ENCODE data around the gene PFKFB2.

Gene PFKFB2

DNA sequence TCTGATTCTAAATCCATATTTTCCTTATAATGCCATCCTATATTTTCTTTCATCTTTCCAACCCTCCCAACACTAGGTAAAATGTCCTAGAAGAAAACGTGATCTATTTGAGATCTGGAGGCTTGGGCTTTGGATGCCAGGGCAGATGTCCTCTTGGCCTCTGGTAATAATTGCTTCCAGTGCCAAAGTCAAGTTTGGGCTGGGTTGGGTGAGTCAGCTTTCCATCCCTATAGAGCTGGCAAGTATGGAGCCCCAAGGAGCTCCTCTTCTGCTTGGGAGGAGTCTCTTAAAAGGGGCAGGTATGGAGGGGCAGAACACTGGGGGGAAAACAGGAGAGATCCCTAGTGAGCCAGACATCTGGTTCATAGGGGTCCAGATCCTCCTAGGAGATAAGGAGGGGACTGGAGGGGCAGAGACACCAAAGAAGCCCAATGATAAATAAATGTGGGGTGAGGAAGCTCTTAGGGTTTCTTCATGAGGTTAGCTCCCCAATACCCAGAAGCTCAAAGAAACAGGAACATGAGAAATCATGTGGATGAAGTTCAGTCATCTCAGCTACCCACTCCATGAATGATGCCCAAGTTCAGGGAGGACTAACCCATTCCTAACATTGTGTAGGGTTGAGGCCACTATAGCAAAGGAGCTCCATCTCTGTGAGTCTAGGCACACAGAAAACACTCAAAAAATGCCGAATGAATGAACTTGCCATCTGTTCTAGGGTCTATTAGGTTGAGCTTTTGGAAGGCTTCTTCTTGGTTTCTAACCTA is 24.0 kb upstream of the PFKFB2 start:
- H3K4me1 Mint-ChIP-seq = peaks cover 46% of the 10 kb centered on the region
- H3K27me3 Mint-ChIP-seq (ENCODE audit: low read depth) = peaks cover 35% of the 10 kb centered on the region
- peak overlapping the region in 1 of 3 experiments; percentile 32 for H3K27ac Mint-ChIP-seq
- H3K36me3 Mint-ChIP-seq (ENCODE audit: low read depth) = no peaks in the 10 kb centered on the region
- no peak for TF ChIP-seq CTCF (IDR thresholded peaks at IDR 0.05; ENCODE audit: unreplicated experiment in 3 of 3)
- no peaks in the 10 kb centered on the region for H3K9me3 Mint-ChIP-seq
- H3K4me3 Mint-ChIP-seq = no peak overlapping the region

DNA sequence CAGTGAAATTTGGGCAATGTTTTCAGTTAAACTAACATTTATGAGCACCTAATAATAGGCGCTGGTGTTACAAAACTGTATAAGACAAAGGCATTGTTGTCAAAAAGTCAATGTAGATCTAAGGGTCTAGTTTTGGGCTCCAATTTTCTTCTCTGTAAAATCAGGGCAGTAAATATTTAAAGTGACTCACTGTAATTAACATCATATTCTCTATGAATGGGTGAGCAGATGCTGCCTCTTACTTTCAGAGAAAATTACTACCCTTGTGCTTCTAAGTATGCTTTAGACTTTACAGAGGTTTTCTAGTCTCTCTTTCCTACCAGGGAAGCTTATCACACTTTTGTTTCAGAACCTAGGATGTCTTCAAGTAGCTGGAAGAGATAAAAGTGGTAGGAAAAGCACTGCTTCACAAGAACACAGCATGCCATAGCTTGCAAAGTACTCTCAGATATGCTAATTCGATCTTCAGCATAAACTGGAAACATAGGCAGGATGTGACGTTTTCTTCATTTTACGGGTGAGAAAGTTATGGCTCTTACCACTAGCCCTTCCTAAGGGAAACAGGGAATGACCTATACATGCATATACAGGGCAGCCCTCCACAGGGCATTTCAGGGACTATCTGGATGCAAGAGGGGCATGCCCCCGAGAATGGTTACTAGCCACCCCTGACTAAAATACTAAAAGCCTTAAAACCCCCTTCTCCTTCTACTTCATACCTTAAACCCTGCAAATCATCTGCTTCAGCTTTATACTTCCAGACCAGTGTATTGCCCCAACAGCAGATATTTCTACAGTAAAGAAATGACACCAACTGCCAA is 23.2 kb upstream of the PFKFB2 start:
- H3K36me3 Mint-ChIP-seq (ENCODE audit: low read depth) = no peaks in the 10 kb centered on the region
- peaks cover 37% of the 10 kb centered on the region for H3K27me3 Mint-ChIP-seq (ENCODE audit: low read depth)
- no peak for TF ChIP-seq CTCF (IDR thresholded peaks at IDR 0.05; ENCODE audit: unreplicated experiment in 3 of 3)
- H3K27ac Mint-ChIP-seq = peak overlapping the region; percentile 26 to 69 (median 62)
- H3K9me3 Mint-ChIP-seq = no peaks in the 10 kb centered on the region
- peak overlapping the region in 1 of 3 experiments; percentile 79 for H3K4me3 Mint-ChIP-seq
- H3K4me1 Mint-ChIP-seq = peaks cover 39% of the 10 kb centered on the region

- no peak for TF ChIP-seq CTCF (IDR thresholded peaks at IDR 0.05; ENCODE audit: unreplicated experiment in 3 of 3)
- H3K36me3 Mint-ChIP-seq (ENCODE audit: low read depth) = no peaks in the 10 kb centered on the region
- H3K4me3 Mint-ChIP-seq = peak overlapping the region in 2 of 3 experiments; percentile 37 to 79
- H3K9me3 Mint-ChIP-seq = no peaks in the 10 kb centered on the region
- peaks cover 32% of the 10 kb centered on the region for H3K4me1 Mint-ChIP-seq
- H3K27ac Mint-ChIP-seq = peak overlapping the region; percentile 26 to 69 (median 62)
- peaks cover 41% of the 10 kb centered on the region for H3K27me3 Mint-ChIP-seq (ENCODE audit: low read depth)
These were observed 22.5 kb upstream of the PFKFB2 start for GRCh38 chr1:207030522-207031009.

- Mint-ChIP-seq H3K9me3 (no peaks in the 10 kb centered on the region), H3K27me3 (ENCODE audit: low read depth) (peaks cover 41% of the 10 kb centered on the region), H3K27ac (peak overlapping the region; percentile 26 to 69 (median 62)), H3K36me3 (ENCODE audit: low read depth) (no peaks in the 10 kb centered on the region), H3K4me3 (peak overlapping the region in 2 of 3 experiments; percentile 37 to 79), H3K4me1 (peaks cover 28% of the 10 kb centered on the region)
- no peak for TF ChIP-seq CTCF (IDR thresholded peaks at IDR 0.05; ENCODE audit: unreplicated experiment in 3 of 3)
These were observed 22.1 kb upstream of the PFKFB2 start for GRCh38 chr1:207031016-207031415.

DNA sequence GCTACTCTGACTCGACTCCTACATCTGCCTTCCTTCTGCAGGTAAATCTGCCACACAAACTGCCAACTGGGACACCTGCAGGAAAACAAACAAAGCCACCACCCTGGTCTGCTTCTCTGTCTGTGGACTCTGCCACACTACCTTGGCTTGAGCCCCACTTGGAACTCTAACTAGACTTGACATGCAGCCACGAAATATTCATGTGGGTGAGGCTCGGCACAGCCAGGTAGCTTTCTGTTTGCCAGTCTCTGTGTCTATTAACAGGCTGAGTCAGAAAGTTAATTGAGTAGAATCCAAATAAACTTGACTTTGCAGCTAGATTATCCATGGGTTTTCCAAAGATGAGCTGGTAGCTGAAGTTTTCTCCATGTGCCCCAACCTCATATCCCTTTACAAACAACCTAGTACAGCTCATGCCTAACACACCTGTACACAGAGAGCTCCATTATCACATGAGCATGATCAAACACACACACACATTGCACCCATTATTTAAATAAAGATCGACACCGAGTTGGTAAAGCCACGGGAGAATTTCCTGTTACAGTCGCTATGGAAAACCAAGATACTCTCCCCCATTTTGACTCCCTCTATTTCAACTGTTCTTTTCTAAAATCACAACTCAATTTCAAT is 21.3 kb upstream of the PFKFB2 start:
- Mint-ChIP-seq H3K27ac (peak overlapping the region; percentile 75 to 92 (median 79)), H3K9me3 (no peaks in the 10 kb centered on the region), H3K36me3 (ENCODE audit: low read depth) (no peaks in the 10 kb centered on the region), H3K4me3 (peak overlapping the region; percentile 61 to 82 (median 79)), H3K27me3 (ENCODE audit: low read depth) (peaks cover 41% of the 10 kb centered on the region), H3K4me1 (peaks cover 21% of the 10 kb centered on the region)
- TF ChIP-seq CTCF (IDR thresholded peaks at IDR 0.05; ENCODE audit: unreplicated experiment in 3 of 3) = no peak

All from nephron (organoid).